ENCODE measurements around the gene CALN1. TPM values are rescaled to one million over a fixed set of nuclear protein-coding genes. Genes with fewer than 3 reads are reported as not detected.
"Not testable (repeated sequence)": the region's sequence is repeated elsewhere in the genome, so short reads cannot be mapped to it uniquely, and the experiment has no call there.

Gene CALN1
- total RNA-seq, 1 donor from 2014 or later: 2.6 TPM

- no peak for DNase-seq
Observed at GRCh38 chr7:71972534-71972933, 439.6 kb downstream of the CALN1 start.

DNA sequence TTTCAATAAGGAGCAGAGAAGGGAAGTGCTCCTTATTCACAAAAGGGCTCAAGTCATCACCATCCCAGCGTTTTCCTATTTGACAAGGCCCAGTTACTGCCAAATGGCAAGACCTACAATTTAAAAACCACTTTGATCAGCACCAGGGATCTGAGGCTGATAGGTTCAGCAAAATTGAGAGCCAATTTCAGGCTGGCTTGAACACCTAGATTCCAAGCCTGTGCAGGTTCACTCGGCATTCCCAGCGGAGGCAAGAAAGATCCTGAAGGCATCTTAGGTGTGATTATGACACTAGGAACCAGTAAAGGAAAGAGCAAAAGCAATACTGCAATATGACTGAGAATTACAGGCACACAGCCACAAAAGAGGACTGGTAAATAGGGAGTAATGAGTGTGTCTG lies 441.4 kb downstream of the CALN1 start:
- no peak for DNase-seq

DNA sequence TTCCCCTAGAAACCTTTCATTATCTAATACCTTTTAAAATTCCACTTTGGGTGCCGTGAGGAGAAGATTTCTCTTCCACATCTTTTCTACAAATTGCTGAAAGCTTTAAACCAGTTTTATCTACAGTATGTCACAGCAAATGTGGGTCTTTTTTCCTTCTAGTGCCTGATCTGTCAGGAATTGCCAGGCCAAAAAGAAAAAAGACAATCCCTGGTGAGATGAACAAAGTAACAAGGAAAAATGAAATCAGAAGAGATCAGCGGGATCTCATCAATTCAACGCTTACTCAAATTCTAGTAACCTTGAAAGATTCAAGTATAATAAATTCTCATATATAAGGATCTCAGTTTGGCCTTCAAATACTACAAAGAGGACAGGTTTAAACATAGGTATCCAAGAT lies 449.5 kb downstream of the CALN1 start:
- no peak for DNase-seq

DNA sequence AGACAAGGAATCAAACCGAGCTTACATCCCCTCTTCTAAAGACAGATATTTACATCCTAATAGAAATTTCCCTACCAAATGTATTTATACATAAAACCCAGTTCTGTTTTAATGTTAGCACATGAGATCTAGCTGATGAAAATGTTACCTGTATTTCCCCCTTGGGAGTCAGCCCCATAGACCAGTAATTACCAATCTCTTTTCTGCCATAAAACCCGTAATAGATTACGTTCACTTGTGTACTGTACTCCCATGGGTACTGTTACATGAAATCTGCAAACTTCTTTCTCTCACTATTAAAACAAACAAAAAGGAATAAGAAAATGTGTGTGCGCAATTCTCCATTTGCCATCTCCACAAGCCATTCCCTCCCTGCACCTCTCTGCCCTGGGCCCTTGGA lies 450.9 kb downstream of the CALN1 start:
- no peak for DNase-seq

GRCh38 chr7:71942115-71942514 lies 470.0 kb downstream of the CALN1 start:
- no peak for DNase-seq

DNA sequence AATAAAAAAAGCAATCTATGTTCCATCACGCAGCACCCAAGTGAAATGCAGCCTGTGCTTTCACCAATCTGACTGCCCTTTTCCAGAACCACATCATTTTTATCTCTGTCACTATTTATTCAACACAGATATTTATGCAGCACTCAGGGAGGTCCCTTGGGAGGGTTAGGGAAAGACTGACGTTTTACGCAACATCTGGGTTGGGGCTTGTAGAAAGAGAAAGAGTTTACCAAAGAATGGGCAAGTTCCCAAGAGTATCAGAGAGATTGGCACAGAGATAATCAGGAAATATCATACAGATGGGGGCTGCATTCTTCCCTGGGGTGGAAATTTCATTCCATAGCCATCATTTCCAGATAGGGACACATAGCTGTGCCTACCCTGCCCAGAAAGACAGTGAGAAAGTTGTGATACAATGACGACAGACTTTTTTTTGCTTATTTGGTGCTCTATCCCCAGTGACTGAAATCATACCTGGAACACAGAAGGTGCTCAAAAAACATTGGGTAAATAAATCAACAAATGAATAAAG lies 474.2 kb downstream of the CALN1 start:
- DNase-seq: peak; percentile 24

DNA sequence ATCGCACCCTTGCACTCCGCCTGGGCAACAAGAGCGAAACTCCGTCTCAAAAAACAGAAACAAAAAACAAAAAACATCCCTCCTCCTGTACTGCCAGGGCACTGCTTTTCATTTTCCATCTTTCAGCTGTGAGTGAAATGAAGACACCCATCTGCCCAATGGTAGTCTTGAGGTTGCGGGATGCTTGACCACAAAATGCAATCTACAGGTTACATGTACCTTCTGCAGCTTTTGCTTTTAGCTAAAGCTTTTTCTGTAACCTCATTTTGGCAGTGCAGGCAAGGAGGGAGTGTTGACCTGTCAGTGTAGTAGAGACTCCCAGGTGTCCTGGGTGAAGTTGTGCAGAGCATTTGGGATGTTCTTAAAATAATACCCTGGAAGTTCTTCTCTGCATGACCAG lies 476.5 kb downstream of the CALN1 start:
- no peak for DNase-seq

DNA sequence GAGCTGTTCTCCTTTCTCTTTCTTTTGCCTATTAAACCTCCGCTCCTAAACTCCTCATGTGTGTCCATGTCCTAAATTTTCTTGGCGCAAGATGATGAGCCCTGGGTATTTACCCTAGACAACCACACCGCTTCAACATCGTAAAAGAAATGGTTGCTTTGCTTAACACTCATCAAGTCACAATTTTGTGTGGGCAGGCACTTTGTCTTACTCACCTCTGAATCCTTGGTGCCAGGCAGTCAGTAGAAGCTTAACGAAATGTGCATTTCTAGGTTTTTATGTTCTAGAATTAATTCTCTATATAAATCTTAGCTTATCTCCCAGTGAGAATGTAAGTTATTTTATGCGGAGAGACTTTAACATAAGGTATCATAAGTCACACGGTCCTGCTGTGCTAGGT lies 478.7 kb downstream of the CALN1 start:
- no peak for DNase-seq

DNA sequence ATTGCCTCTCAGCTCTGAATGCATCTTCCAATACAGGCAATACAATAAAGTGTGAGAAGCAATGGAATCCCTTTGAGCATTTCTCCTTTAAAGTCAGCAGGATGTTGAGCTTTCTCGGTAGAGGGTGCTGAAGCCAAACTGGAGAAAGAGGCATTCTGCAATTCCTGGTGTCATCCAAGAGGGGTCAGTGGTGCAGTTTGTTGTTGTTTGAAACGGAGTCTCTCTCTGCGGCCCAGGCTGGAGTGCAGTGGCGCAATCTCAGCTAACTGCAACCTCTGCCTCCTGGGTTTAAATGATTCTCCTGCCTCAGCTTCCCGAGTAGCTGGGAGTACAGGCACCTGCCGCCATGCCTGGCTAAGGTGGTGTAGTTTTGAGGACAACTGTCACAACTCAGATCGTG lies 486.5 kb downstream of the CALN1 start:
- DNase-seq: no peak

DNA sequence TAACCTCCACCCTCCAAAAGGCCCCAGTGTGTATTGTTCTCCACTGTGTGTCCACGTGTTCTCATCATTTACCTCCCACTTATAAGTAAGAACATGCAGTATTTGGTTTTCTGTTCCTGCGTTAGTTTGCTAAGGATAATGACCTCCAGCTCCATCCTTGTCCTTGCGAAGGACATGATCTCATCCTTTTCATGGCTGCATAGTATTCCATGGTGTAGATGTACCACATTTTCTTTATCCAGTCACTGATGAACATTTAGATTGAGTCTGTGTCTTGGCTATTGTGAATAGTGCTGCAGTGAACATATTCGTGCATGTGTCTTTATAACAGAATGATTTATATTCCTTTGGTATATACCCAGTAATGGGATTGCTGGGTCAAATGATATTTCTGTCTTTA lies 497.9 kb downstream of the CALN1 start:
- DNase-seq: not testable (repeated sequence)

DNA sequence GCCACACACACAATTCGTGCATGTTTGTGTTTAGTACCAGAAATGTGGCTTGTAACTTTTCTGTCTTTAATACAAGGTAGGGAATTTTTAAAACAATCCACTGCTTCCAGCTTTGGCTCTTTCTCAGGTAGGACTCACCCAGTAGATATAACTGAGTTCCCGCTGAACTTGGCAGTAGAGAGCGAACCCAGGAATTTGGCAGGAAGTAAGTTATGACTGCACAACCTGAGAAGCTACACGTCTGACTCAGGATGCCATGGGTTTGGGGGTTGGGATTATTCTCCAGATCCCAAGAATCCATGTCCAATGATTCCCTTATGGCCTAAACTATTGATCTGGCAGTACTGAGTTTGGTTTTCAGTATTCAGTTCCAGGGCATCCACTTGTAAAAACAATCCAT lies 499.7 kb downstream of the CALN1 start:
- DNase-seq: no peak

- no peak for DNase-seq
Observed at GRCh38 chr7:71911051-71911450, 501.1 kb downstream of the CALN1 start.

- no peak for DNase-seq
Observed at GRCh38 chr7:71905821-71906220, 506.3 kb downstream of the CALN1 start.

GRCh38 chr7:71904484-71904883 lies 507.7 kb downstream of the CALN1 start:
- DNase-seq: no peak

DNA sequence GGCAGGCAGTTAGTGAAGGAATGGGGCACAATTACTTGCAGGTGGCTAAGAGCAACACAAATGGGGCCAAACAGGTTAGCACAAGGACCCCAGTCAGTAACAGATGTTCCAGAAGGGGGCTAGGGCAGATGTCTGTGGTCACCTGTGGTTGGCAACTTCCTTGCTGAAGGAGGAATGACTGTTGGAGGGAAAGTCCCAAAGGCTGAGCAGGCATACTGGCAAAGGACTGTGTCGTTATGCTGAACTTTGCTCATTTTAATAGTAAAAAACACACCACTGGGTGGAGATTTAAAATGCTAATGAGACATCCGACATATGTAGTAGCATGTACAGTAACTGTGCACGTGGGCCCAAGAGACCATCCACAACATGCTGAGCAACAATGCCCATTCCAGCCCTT lies 511.6 kb downstream of the CALN1 start:
- no peak for DNase-seq

DNA sequence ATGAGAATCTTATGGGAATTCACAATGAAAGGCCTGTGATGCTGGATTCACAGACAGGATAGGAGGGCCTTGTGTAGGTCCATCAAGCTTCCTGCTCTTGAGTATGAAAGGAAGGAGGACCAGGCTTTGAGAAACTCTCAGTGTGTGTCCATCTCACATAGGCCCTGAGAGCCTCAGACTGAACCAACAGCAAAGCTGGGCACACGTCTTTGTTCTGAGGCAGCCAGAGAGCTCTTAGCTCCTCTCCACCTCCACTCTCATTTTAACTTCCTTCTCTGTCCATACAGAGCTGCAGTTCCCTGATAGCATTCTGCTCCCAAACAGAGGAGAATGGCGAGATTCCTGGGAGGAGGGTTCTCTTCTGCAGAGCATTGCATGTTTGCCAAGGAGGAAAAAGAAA lies 515.6 kb downstream of the CALN1 start:
- no peak for DNase-seq

- peak; percentile 16 for DNase-seq
Observed at GRCh38 chr7:71886046-71886445, 526.1 kb downstream of the CALN1 start.

GRCh38 chr7:71885487-71885886 lies 526.7 kb downstream of the CALN1 start:
- DNase-seq: no peak

GRCh38 chr7:71883415-71883814 lies 528.7 kb downstream of the CALN1 start:
- no peak for DNase-seq

DNA sequence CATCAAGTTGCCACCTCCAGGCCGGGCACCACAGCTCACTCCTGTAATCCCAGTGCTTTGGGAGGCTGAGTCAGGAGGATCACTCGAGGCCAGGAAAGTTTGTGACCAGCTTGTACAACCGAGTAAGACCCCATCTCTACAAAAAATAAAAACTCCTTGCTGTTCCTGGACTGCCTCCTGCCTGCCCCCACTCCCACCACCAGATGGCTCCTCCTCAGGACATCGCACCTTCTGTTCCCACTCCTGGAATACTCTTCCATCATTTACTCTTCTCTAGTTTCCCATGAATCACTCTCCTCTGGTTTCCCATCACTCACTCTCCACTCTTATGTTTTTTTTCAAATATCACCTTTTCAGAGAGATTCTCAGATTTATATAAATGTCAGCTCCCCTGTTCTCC lies 540.7 kb downstream of the CALN1 start:
- DNase-seq: no peak

GRCh38 chr7:71870812-71871211 lies 541.3 kb downstream of the CALN1 start:
- no peak for DNase-seq

DNA sequence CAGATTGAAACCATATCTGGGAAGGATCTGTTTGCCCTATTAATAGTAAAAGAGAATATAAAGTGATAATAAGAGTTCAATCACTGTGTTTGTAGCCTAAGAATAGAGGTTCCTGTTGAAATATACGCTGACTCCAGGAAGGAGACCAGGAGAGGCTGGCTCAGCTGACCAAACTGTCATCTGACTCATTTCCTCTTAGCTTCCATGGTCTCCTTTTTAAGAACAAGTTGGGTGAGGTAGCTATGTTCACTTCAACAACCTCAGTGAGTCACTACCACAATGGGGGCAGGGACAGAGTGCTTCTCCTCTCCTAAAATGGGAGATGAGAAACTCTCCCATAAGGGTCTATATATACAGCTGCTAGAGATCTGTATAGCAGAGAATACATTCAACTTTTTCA lies 543.3 kb downstream of the CALN1 start:
- DNase-seq: no peak

GRCh38 chr7:71867626-71868025 lies 544.5 kb downstream of the CALN1 start:
- DNase-seq: no peak

GRCh38 chr7:71865172-71865571 lies 547.0 kb downstream of the CALN1 start:
- no peak for DNase-seq

GRCh38 chr7:71864130-71864529 lies 548.0 kb downstream of the CALN1 start:
- DNase-seq: no peak

Measured in skin of body (tissue), 2 donors.